ENCODE results near the gene FBXL22. TPM values are rescaled to one million over a fixed set of nuclear protein-coding genes. Genes with fewer than 3 reads are reported as not detected.

The FBXL22 gene
- total RNA-seq, 1 donor = 1.3 TPM

GRCh38 chr15:63623232-63623969 is 26.2 kb downstream of the FBXL22 start:
- H3K4me3 ChIP-seq (ENCODE audit: low read depth, low read length) = no peak overlapping the region
- DNase-seq (ENCODE audit: low read depth) = no peak
- TF ChIP-seq CTCF (IDR thresholded peaks at IDR 0.05; ENCODE audit: insufficient read depth, low read depth, low read length) = no peak

DNA sequence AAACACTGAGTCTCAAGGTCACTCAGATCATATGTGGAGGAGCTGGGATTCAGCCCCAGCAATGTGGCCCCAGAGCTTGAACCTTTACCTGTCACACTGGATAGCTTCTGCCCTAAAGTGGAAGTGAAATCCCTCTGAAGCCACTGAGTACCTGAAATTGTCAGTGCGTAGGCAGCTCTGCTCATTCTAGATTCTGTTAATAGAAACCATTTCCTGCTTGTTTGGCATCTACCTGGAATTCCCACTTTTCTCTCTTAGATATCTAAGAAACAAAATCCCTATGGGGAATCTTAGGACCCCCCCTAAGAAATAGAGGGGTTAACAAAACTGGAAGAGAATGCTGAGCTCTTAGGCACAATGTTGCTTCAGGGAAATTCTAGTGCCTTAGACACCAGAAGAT is 29.8 kb downstream of the FBXL22 start:
- no peak overlapping the region for H3K4me3 ChIP-seq (ENCODE audit: low read depth, low read length)
- no peak for DNase-seq (ENCODE audit: low read depth)
- TF ChIP-seq CTCF (IDR thresholded peaks at IDR 0.05; ENCODE audit: insufficient read depth, low read depth, low read length) = no peak

DNA sequence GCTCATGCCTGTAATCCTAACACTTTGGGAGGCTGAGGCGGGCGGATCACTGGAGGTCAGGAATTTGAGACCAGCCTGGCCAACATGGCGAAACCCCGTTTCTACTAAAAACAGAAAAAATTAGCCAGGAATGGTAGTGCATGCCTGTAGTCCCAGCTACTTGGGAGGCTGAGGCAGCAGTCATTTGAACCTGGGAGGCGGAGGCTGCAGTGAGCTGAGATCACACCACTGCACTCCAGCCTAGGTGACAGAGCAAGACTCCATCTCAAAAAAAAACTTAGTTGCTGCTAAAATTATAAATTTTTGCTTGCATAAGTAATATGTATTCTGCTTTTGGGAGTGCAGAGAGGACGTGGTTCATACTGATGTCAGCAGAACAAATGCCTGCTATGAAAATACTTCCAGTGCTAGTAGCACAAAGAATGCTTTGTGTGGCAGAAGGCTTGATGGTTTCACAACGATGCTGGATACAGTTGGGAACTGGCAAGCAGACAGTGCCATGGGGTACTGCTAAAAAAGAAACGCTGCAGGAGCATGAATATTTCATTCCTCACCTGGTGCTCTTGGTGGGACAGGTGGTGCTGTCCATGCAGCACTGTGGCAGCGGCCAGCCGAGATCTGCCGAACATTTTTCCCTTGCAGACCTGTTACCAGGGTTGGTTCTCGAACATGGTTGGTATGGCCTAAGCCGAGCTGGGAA is 31.1 kb downstream of the FBXL22 start:
- no peak for TF ChIP-seq CTCF (IDR thresholded peaks at IDR 0.05; ENCODE audit: insufficient read depth, low read depth, low read length)
- DNase-seq (ENCODE audit: low read depth) = no peak
- H3K4me3 ChIP-seq (ENCODE audit: low read depth, low read length) = no peak overlapping the region

DNA sequence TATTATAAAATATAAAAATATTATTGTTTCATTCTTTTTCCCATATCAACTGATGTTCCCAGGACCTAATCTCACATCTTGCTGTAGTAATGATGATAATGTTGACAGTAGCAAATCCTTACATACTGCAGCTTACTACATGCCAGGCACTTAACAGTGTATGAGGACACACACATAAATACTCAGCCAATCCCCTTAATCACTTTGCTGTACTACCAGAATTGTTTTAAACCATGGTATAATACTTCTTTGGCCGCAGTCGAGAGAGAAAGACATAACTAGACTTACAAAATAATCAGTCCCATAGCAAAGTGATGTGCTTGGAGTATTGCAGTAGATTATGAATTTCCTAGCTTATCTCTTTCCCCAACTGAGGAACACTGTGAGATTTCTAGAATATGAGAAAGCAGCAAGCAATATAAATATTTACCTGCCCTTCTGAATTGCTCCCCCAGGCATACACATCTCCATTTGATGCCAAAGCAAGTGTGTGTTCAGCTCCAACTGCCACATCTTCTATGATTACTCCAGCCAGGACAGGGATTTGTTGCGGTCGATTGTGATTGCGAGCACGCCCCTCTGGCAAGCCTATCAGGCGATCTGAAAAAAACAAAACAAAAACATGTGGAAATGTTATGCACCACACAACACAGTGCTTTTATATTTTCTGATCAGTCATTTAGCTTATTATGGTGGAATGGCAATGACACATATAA is 33.0 kb downstream of the FBXL22 start:
- no peak for TF ChIP-seq CTCF (IDR thresholded peaks at IDR 0.05; ENCODE audit: insufficient read depth, low read depth, low read length)
- DNase-seq (ENCODE audit: low read depth) = peak; percentile 33
- no peak overlapping the region for H3K4me3 ChIP-seq (ENCODE audit: low read depth, low read length)

GRCh38 chr15:63633312-63633711 is 36.1 kb downstream of the FBXL22 start:
- no peak overlapping the region for H3K4me3 ChIP-seq (ENCODE audit: low read depth, low read length)
- no peak for DNase-seq (ENCODE audit: low read depth)
- no peak for TF ChIP-seq CTCF (IDR thresholded peaks at IDR 0.05; ENCODE audit: insufficient read depth, low read depth, low read length)

DNA sequence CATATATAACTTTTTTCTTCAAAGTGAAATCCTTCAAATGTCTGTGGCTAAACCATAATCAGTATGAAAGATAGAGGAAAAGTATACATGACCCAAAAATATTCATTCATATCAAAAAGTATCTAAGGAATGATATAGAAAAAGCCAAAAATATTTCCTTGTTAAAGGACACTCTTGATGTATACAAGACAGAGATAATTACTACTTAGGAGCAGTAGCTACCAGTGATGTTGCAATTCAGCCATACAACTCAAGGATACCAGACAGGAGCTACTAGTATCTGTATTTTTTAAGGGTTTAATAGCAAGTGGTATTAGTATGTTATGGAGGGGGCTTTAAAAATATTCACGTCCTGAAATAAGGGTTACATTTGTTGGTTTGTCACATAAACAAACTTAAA is 37.0 kb downstream of the FBXL22 start:
- no peak overlapping the region for H3K4me3 ChIP-seq (ENCODE audit: low read depth, low read length)
- DNase-seq (ENCODE audit: low read depth) = peak; percentile 69
- TF ChIP-seq CTCF (IDR thresholded peaks at IDR 0.05; ENCODE audit: insufficient read depth, low read depth, low read length) = no peak

Measured in fibroblast of villous mesenchyme (primary cell).